Hepatocyte (in vitro differentiated cells): Measurements from ENCODE around the gene SP1.

Source experiments
- CTCF ChIP-seq: fragments of 200-600 bp; sonication (generic); IDR thresholded peaks from 2 replicates; pipeline ENCODE4 v1.5.1; 2016; ENCODE audit warnings: antibody characterized with exemption, mild to moderate bottlenecking; ENCODE audit not compliant: poor library complexity
- EZH2 ChIP-seq: fragments of 200-600 bp; sonication (generic); IDR thresholded peaks from 2 replicates; pipeline ENCODE4 v1.6.1; 2016; ENCODE audit warnings: antibody characterized with exemption, mild to moderate bottlenecking, borderline replicate concordance

DNA sequence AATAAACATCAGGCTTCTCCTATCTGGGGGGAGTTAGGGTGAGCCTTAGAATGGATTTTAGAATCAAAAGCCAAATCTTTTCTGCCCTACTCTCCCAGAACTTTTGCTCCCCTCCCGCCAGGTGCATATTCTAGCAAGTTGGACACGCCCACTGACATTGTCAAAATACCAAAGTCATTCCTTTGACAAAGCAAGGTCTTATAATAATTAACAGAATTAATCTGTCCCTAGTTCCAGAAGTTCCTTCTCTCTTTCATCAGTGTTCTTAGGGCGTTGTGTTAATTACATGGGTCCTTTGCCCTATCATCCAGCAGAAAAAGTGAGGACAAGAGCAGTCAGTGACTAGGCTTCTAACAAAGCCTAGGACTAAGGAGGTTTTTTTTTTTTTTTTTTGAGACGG lies 64.0 kb downstream of the SP1 start:
- no peak for TF ChIP-seq CTCF
- no peak for TF ChIP-seq EZH2
